ENCODE results near the gene KCNK1. TPM values are rescaled to one million over a fixed set of nuclear protein-coding genes. Genes with fewer than 3 reads are reported as not detected.

The KCNK1 gene
- total and polyA plus RNA-seq, 12 donors, result 2.5 to 29.5 (median 14.1) TPM

GRCh38 chr1:233710031-233710430, 96.1 kb downstream of the KCNK1 start:
- H3K4me1 ChIP-seq, result peaks cover 0 to 17% (median 10%) of the 10 kb centered on the region in 9 donors
- intact Hi-C loops (cut with DNase I), result no loop called here
- no peak overlapping the region for H3K27ac ChIP-seq
- peaks cover 0 to 7% (median 0%) of the 10 kb centered on the region in 11 donors for H3K9me3 ChIP-seq
- WGBS, 2 donors, result 74 to 80% methylated on average over 2 of the region's 2 CpGs
- no peak for DNase-seq
- no peak overlapping the region for H3K4me3 ChIP-seq
- no peaks in the 10 kb centered on the region for H3K36me3 ChIP-seq
- ATAC-seq, result no peak
- TF ChIP-seq CTCF (IDR thresholded peaks at IDR 0.05), result no peak
- no peaks in the 10 kb centered on the region for H3K27me3 ChIP-seq

GRCh38 chr1:233710507-233710906, 96.6 kb downstream of the KCNK1 start:
- Histone ChIP-seq H3K27me3 (no peaks in the 10 kb centered on the region), H3K27ac (no peak overlapping the region), H3K4me3 (no peak overlapping the region), H3K4me1 (peaks cover 0 to 17% (median 10%) of the 10 kb centered on the region in 9 donors), H3K9me3 (peaks cover 0 to 7% (median 0%) of the 10 kb centered on the region in 11 donors), H3K36me3 (no peaks in the 10 kb centered on the region)
- ATAC-seq, result no peak
- TF ChIP-seq CTCF (IDR thresholded peaks at IDR 0.05), result no peak
- intact Hi-C loops (cut with DNase I), result no loop called here
- DNase-seq, result no peak
- 69 to 96% methylated on average over 1 of the region's 1 CpG for WGBS, 2 donors

- TF ChIP-seq CTCF (IDR thresholded peaks at IDR 0.05), result no peak
- intact Hi-C loops (cut with DNase I), result no loop called here
- H3K36me3 ChIP-seq, result no peaks in the 10 kb centered on the region
- no peaks in the 10 kb centered on the region for H3K27me3 ChIP-seq
- WGBS, 2 donors, result 41 to 56% methylated on average over 4 of the region's 4 CpGs
- no peak overlapping the region for H3K4me3 ChIP-seq
- ATAC-seq (no peak), DNase-seq (no peak)
- H3K9me3 ChIP-seq, result peaks cover 0 to 21% (median 0%) of the 10 kb centered on the region in 11 donors
- peaks cover 0 to 9% (median 0%) of the 10 kb centered on the region in 9 donors for H3K4me1 ChIP-seq
- no peak overlapping the region for H3K27ac ChIP-seq
Observed at GRCh38 chr1:233714631-233715217, 100.8 kb downstream of the KCNK1 start.

- intact Hi-C loops (cut with DNase I), result no loop called here
- Histone ChIP-seq H3K4me1 (peaks cover 2 to 34% (median 20%) of the 10 kb centered on the region in 9 donors), H3K36me3 (no peaks in the 10 kb centered on the region), H3K9me3 (peaks cover 0 to 17% (median 0%) of the 10 kb centered on the region in 11 donors), H3K27ac (no peak overlapping the region), H3K27me3 (no peaks in the 10 kb centered on the region), H3K4me3 (no peak overlapping the region)
- TF ChIP-seq CTCF (IDR thresholded peaks at IDR 0.05), result no peak
- WGBS, 2 donors, result 92 to 96% methylated on average over 3 of the region's 3 CpGs
- DNase-seq (no peak), ATAC-seq (no peak)
Observed at GRCh38 chr1:233718057-233718456, 104.2 kb downstream of the KCNK1 start.
